HG02884 (cell line): ENCODE results near the gene TCEAL3.
"Not testable (repeated sequence)": the region's sequence is repeated elsewhere in the genome, so short reads cannot be mapped to it uniquely, and the experiment has no call there.

ENCODE experiments used
- ATAC-seq: cut with Tn5 transposase; IDR thresholded peaks from one replicate; pipeline ENCODE4 v1.9.1; 2021; ENCODE audit warnings: mild to moderate bottlenecking, moderate library complexity; ENCODE audit not compliant: unreplicated experiment

Gene TCEAL3

GRCh38 chrX:103624111-103624510, 16.3 kb downstream of the TCEAL3 start:
- ATAC-seq = no peak

DNA sequence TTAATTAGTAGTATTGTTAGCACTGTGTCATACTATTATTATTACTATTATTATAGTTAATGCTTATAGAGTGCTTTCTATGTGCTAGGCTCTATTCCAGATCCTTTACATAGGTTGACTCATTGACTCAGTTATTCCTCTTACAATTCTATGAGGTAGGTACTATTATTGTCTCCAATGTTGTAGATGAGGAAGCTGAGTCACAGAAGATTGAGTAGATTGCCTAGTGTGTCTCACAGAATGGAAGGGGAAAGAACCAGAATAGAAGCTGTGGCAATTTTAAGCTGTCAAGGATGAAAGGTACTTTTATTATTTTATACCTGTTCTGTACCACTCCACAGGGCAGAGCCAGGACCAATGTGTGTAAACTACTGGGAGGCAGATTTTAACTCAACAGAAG, 19.1 kb downstream of the TCEAL3 start:
- no peak for ATAC-seq

- peak; percentile 57 for ATAC-seq
Observed at GRCh38 chrX:103628386-103629317, 20.9 kb downstream of the TCEAL3 start, which contains the start of gene TCEAL1. Gene TCEAL1 (plus strand): TSS chrX:103628975. CDS start chrX:103629917, 942 bp downstream.

- no peak for ATAC-seq
Observed at GRCh38 chrX:103629318-103630170, 21.8 kb downstream of the TCEAL3 start.

DNA sequence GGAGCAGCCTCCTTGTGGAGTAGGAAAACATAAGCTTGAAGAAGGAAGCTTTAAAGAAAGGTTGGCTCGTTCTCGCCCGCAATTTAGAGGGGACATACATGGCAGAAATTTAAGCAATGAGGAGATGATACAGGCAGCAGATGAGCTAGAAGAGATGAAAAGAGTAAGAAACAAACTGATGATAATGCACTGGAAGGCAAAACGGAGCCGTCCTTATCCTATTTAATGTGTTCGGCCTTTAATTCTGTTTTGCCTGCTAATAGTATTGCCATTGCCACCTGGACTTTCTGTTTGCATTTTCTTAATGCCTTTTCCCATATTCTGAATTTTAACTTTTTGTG, 22.4 kb downstream of the TCEAL3 start:
- no peak for ATAC-seq

DNA sequence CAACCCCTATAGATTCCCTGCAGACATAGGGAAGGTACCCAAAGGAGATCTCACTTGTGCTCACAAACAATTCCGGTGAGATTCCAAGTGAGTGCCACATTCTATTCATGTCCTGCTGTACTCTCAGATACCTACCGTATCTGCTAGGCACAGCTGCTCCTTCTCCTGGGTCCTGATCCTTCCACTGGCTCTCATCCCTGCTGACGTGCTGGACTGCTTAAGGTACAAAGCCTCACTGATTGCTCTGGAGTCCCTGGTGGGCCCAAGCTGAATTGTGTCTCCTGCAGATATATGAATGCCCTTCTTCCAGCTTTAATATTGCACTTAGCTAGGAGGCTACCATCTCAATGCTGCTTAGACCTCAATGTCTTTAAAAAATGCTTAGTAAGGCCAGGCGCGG, 23.4 kb downstream of the TCEAL3 start:
- no peak for ATAC-seq

DNA sequence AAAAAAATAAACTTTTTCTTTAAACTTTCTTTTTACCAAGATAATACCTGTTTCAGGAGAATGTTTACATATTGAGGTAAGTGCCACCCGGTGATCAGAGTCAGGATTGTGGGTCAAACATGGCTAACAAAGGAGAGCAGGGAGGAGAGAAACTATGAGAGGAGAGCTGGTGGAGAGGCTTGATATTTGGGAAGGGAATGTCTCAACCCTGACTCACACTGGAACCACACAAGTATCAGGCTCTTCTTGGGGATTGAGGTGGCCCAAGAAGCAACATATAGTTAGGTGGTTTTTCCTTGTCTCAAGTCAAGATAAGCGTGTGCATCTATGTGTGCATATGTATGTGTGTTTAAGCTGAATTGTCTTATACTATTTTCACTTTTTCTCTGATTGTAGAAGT, 27.7 kb downstream of the TCEAL3 start:
- no peak for ATAC-seq

DNA sequence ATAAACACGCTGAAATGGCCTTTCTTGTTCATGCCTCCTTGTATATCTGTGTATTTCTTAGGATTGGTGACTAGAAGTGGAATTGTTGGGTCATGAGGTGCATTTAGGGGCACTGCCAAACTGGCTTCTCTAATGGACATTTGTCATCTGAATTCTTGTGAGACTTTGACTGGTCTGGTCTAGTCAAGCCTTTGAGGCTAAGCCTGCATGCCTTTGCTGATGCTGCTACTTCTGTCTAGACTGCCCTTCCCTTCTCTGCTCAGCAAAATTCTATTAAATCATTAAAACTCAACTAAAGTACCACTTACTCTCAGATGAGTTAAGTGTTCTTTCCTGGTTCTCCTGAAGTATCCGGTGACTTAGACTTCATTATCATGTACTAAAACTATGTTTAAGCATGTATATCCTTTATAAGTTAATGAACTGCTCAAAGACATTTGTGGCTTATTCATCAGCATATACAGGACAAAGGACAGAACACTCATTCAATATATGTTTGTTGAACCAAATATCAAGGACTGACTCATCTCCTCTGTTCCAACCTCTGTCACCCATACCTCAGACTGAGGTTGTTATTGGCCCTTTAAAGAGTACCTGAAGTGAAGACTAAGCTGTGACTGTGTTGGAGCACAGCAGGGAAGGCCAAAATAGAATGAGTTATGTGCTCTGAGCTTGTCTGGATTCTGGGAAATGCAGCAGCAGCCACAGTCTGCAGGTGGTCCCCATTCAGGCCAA, 30.0 kb downstream of the TCEAL3 start:
- no peak for ATAC-seq

- ATAC-seq = not testable (repeated sequence)
Observed at GRCh38 chrX:103638479-103639346, 30.9 kb downstream of the TCEAL3 start.

DNA sequence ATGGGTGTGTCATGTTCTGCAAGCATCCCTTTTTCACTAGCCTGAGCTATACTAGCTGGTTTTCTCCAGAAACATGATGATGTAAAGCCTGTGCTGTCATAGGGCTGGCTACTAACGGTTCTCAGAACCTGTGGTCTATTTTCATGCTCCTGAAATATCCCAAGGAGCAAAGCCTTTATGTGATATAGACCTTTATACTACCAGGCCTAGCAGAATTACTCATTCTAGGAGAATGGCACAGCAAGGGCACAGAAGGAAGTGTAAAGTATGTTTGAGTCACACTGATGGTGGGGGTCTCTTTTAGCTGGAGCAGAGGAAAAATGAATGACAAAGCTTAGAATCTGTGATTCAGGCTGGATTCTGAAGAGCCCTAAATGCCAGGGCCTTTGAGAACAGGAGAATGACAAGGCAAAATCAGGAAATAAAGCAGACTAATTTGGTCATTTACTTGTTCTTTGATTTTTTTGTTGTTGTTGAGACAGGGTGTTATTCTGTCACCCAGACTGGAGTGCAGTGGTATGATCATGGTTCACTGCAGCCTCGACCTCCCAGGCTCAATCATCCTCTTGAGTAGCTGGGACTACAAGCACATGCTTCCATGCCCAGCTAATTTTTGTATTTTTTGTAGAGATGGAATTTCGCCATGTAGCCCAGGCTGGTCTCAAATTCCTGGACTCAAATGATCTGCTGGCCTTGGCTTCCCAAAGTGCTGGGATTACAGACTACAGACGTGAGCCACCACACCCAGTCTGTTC, 32.8 kb downstream of the TCEAL3 start:
- no peak for ATAC-seq

- ATAC-seq = no peak
Observed at GRCh38 chrX:103644125-103644524, 36.4 kb downstream of the TCEAL3 start.

GRCh38 chrX:103647630-103648029, 39.9 kb downstream of the TCEAL3 start:
- ATAC-seq = no peak

DNA sequence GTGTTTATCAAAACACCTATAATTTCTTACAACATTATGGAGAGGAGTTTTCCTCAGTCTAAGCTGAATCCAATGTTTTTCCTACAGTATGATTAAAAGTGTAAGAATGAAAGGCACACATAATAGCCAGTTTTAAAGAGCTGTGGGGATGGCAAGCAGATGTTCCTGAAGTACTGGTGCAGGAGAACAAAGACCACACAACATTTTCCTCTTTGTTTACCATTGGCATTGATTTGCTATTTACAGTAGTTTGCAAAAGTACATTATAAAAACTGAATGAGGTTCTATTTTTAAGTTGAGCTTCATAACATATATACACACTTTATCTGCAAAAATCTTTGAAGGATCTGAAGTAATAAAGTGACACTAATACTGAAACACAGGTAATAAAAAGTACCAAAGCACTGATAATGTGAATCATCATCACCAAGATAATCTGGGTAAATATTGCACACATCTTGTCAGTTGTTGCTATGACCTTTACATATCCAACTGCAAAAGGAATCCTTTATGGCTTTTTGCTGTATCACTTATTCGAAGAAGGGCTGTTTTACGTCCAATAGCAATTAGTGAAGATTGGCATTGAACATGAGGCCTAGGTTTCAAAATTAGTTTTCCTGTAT, 43.5 kb downstream of the TCEAL3 start:
- no peak for ATAC-seq

- not testable (repeated sequence) for ATAC-seq
Observed at GRCh38 chrX:103655230-103656000, 47.7 kb downstream of the TCEAL3 start.

- no peak for ATAC-seq
Observed at GRCh38 chrX:103656617-103657016, 48.9 kb downstream of the TCEAL3 start.

DNA sequence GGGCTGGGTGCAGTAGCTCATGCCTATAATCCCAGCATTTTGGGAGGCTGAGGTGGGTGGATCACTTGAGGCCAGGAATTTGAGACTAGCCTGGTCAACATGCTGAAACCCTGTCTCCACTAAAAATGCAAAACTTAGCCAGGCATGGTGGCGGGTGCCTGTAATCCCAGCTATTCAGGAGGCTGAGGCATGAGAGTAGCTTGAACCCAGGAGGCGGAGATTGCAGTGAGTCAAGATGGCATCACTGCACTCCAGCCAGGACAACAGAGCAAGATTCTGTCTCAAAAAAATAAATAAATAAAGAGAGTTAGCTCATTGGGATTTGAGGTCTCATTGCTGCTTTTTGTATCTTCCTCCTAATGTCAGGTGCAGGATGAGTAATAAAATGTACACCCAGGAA, 49.3 kb downstream of the TCEAL3 start:
- ATAC-seq = not testable (repeated sequence)

DNA sequence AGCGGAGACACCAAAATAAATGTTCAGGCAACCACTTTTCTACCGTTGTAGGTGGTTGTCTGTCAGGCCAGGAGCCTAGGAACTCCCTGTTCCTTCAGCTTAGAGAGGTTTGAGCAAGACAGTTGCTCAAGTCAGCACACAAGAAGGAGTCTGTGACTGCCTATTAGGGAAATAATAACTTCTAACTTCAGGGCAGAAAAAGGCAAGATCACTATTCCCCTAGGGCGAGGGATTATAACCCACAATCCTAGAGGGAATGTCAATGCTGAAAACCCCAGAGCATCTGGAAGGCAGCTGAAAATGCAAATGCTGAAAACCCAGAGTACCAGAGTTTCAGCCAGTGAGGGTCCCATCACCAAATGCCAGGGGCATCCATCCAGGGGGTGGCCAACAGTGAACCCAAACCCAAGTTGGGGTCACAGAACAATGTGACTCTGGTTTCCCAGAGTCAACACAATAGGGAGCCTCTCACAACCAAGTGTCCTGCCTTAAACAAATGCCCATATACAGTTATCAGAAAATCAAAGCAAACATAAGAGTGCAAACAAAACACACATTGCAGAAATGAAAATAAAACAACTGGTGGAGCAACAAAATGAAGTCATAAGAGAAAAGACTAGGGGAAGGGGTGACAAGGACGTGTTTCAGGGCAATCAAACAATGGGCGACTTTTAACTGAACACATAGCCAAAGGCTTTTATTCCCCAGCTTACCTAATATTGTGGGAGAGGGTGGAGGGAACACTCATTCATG, 51.1 kb downstream of the TCEAL3 start:
- ATAC-seq = no peak
